Endothelial cell of umbilical vein (primary cell): ENCODE measurements around the gene CCDC73. TPM values are rescaled to one million over a fixed set of nuclear protein-coding genes. Genes with fewer than 3 reads are reported as not detected.

ENCODE experiments used
- BruUV-seq: library from RNA; stranded (reverse); fragments of 400-500 nt; replicated peaks from 2 replicates; lab custom pipeline; 2021; lab: Mats Ljungman, UMichigan
- CTCF ChIA-PET: fragments of 300-600, 350-600 bp; sonication (Branson Sonifier 250); formaldehyde crosslinking; loops from one replicate; lab custom pipeline; 2021; ENCODE audit warnings: antibody characterized with exemption, inconsistent platforms; lab: Charles Lee
- POLR2A ChIA-PET: fragments of 300-600, 350-600 bp; sonication (Branson Sonifier 250); formaldehyde crosslinking; loops from one replicate; lab custom pipeline; 2021; ENCODE audit warnings: antibody characterized with exemption, inconsistent platforms; lab: Charles Lee
- DNase-seq: peaks from one replicate; pipeline ENCODE4 v3.0.0-alpha.2; 2011; ENCODE audit warnings: low read depth, low spot score
- FAIRE-seq: peaks from 2 replicates; lab custom pipeline; 2011; peaks lifted over from hg19 to GRCh38; lab: Jason Lieb, UNC
- H2AFZ ChIP-seq: 2 replicates; pipeline ENCODE4 v1.6.0; 2012; ENCODE audit warnings: low read depth, low read length, control low read depth, inconsistent platforms
- H3K27ac ChIP-seq: 2 replicates; pipeline ENCODE4 v1.5.1; 2011; ENCODE audit warnings: low read depth, mild to moderate bottlenecking, control low read depth, low read length, moderate library complexity; ENCODE audit not compliant: insufficient read depth
- H3K27me3 ChIP-seq, 2 experiments: 2 replicates each; pipeline versions ENCODE4 v1.6.0 to v1.6.1; 2011; ENCODE audit warnings: low read length in 2 of 2, mixed read lengths in 1 of 2; ENCODE audit not compliant: control insufficient read depth in 2 of 2, insufficient read depth in 2 of 2
- H3K36me3 ChIP-seq, 2 experiments: 2 replicates in 1 of 2; 3 replicates in 1 of 2; pipeline ENCODE4 v1.5.1; 2011; ENCODE audit warnings: low read length in 2 of 2, mild to moderate bottlenecking in 1 of 2, moderate library complexity in 1 of 2; ENCODE audit not compliant: control insufficient read depth in 2 of 2, insufficient read depth in 2 of 2; ENCODE audit errors: extremely low read depth in 1 of 2
- H3K4me1 ChIP-seq: 3 replicates; pipeline ENCODE4 v1.5.1; 2011; ENCODE audit warnings: mild to moderate bottlenecking, low read length; ENCODE audit not compliant: control insufficient read depth, insufficient read depth; ENCODE audit errors: extremely low read depth
- H3K4me2 ChIP-seq: 2 replicates; pipeline ENCODE4 v1.6.1; 2011; ENCODE audit warnings: low read length, control low read depth, mixed read lengths; ENCODE audit not compliant: insufficient read depth
- H3K4me3 ChIP-seq, 3 experiments: fragments of 200-600 bp in 1 of 3; sonication (generic), shearing (Covaris generic) in 1 of 3; replicated peaks in 1 of 3; 2 replicates each; pipeline ENCODE4 v1.5.1; 2011 to 2016; ENCODE audit warnings: control low read depth in 3 of 3, low read length in 3 of 3, mild to moderate bottlenecking in 2 of 3, inconsistent platforms in 1 of 3, low read depth in 1 of 3, moderate library complexity in 1 of 3; ENCODE audit not compliant: insufficient read depth in 1 of 3
- H3K79me2 ChIP-seq: 2 replicates; pipeline ENCODE4 v1.6.0; 2012; ENCODE audit warnings: low read length, inconsistent platforms; ENCODE audit not compliant: control insufficient read depth, insufficient read depth
- H3K9ac ChIP-seq: replicated peaks from 2 replicates; pipeline ENCODE3; 2011; ENCODE audit warnings: low read length, control low read depth; ENCODE audit not compliant: insufficient read depth; ENCODE audit errors: extremely low read depth
- H3K9me1 ChIP-seq: replicated peaks from 3 replicates; pipeline ENCODE4 v1.6.0; 2011; ENCODE audit warnings: mild to moderate bottlenecking, low read length; ENCODE audit not compliant: control insufficient read depth, insufficient read depth; ENCODE audit errors: extremely low read depth
- H3K9me3 ChIP-seq: replicated peaks from 2 replicates; pipeline ENCODE4 v1.5.1; 2012; ENCODE audit warnings: low read length, inconsistent platforms; ENCODE audit not compliant: control insufficient read depth, insufficient read depth
- H4K20me1 ChIP-seq: replicated peaks from 2 replicates; pipeline ENCODE3; 2011; ENCODE audit warnings: mild to moderate bottlenecking, low read length; ENCODE audit not compliant: control insufficient read depth, insufficient read depth; ENCODE audit errors: extremely low read depth
- EZH2 ChIP-seq: IDR thresholded peaks from 2 replicates; pipeline ENCODE4 v1.6.1; 2012; ENCODE audit warnings: borderline replicate concordance, low read depth, mild to moderate bottlenecking, moderate library complexity, low read length, inconsistent platforms; ENCODE audit not compliant: severe bottlenecking
- FOS ChIP-seq: IDR thresholded peaks from 2 replicates; pipeline ENCODE4 v1.6.1; 2011; ENCODE audit warnings: mild to moderate bottlenecking, low read length, moderate library complexity, borderline replicate concordance; ENCODE audit not compliant: insufficient read depth
- GATA2 ChIP-seq: IDR thresholded peaks from 2 replicates; pipeline ENCODE4 v1.7.0; 2011; ENCODE audit warnings: low read depth, mild to moderate bottlenecking, moderate library complexity, mixed read lengths, low read length; ENCODE audit not compliant: insufficient read length, insufficient read depth
- JUN ChIP-seq: IDR thresholded peaks from 2 replicates; pipeline ENCODE4 v1.6.1; 2011; ENCODE audit warnings: borderline replicate concordance, low read depth; ENCODE audit not compliant: insufficient read length, insufficient read depth
- MYC ChIP-seq: IDR thresholded peaks from one replicate; pipeline ENCODE4 v1.6.1; 2011; ENCODE audit warnings: mild to moderate bottlenecking, low read depth, low read length
- POLR2A ChIP-seq: IDR thresholded peaks from 2 replicates; pipeline ENCODE4 v1.6.1; 2012; ENCODE audit warnings: low read depth, mild to moderate bottlenecking, control low read depth, low read length
- POLR2AphosphoS5 ChIP-seq: IDR thresholded peaks from 2 replicates; pipeline ENCODE4 v1.6.1; 2012; ENCODE audit warnings: low read depth, mild to moderate bottlenecking, control low read depth, low read length, moderate library complexity; ENCODE audit not compliant: insufficient read depth
- dilution Hi-C: fragments of 300-500 bp; cut with MboI; formaldehyde crosslinking; loops from one replicate; pipeline ENCODE4 v1.15.0; 2019; ENCODE audit warnings: low sequenced_read_pairs; ENCODE audit not compliant: extremely low pct_ligation_motif_present
- intact Hi-C: fragments of 100-400 bp; cut with micrococcal nuclease; formaldehyde crosslinking; loops from one replicate; pipeline ENCODE4 v1.10.0; 2022
- polyA plus RNA-seq, 4 experiments: library from polyadenylated mRNA; depleted of rRNA in 3 of 4; stranded (reverse) in 3 of 4; unstranded in 1 of 4; fragments of >200 nt; gene quantifications; 2 replicates each; pipeline versions ENCODE4 v1.2.1 to v1.2.3, GENCODE V29; 2011 to 2012; ENCODE audit warnings: missing spikeins in 1 of 4
- total RNA-seq: library from RNA; stranded (reverse); gene quantifications from 2 replicates; pipeline ENCODE4 v1.2.3, GENCODE V29; 2021
- TF ChIP-seq, protein P1 (sequence below): IDR thresholded peaks from 2 replicates; pipeline ENCODE4 v1.6.1; 2011; ENCODE audit not compliant: insufficient read depth, insufficient read length
- TF ChIP-seq, protein P2 (sequence below), 2 donors: IDR thresholded peaks; 1 replicate in 1 of 2; 2 replicates in 1 of 2; pipeline ENCODE4 v1.5.1; 2011; ENCODE audit warnings: low read length in 2 of 2, mild to moderate bottlenecking in 2 of 2, moderate library complexity in 2 of 2, control low read depth in 1 of 2, inconsistent platforms in 1 of 2, low read depth in 1 of 2; ENCODE audit not compliant: insufficient read depth in 1 of 2; ENCODE audit errors: extremely low read depth in 1 of 2

The CCDC73 gene
- total and polyA plus RNA-seq, 2 donors (not counting 3 experiments of a cell fraction or from before 2014, with no cell fraction given): not detected

DNA sequence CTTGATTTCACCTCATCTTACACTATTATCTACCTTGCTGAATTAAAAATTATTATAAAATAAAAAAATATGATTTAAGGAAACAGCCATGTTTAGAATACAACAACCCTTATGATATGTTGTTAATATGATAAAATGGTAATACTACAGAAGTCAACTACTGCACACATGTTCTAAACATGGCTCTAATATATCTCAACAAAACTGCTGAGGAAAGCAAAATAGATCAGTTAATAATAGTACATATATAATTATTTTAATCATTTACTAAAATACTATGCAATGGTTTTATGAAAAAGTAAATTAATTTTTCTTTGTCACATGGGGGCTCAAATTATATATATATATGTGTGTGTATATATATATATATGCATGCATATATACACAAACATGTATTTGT lies 153.1 kb downstream of the CCDC73 start:
- H3K4me1 ChIP-seq: no peaks in the 10 kb centered on the region
- no peaks in the 10 kb centered on the region for H3K36me3 ChIP-seq
- TF ChIP-seq JUN: no peak
- TF ChIP-seq, protein P1, sequence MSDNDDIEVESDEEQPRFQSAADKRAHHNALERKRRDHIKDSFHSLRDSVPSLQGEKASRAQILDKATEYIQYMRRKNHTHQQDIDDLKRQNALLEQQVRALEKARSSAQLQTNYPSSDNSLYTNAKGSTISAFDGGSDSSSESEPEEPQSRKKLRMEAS: no peak
- no peak for TF ChIP-seq GATA2
- TF ChIP-seq EZH2: no peak
- no peak for TF ChIP-seq POLR2AphosphoS5
- TF ChIP-seq, protein P2, sequence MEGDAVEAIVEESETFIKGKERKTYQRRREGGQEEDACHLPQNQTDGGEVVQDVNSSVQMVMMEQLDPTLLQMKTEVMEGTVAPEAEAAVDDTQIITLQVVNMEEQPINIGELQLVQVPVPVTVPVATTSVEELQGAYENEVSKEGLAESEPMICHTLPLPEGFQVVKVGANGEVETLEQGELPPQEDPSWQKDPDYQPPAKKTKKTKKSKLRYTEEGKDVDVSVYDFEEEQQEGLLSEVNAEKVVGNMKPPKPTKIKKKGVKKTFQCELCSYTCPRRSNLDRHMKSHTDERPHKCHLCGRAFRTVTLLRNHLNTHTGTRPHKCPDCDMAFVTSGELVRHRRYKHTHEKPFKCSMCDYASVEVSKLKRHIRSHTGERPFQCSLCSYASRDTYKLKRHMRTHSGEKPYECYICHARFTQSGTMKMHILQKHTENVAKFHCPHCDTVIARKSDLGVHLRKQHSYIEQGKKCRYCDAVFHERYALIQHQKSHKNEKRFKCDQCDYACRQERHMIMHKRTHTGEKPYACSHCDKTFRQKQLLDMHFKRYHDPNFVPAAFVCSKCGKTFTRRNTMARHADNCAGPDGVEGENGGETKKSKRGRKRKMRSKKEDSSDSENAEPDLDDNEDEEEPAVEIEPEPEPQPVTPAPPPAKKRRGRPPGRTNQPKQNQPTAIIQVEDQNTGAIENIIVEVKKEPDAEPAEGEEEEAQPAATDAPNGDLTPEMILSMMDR (IDR thresholded peaks at IDR 0.05; ENCODE audit: extremely low read depth in 1 of 2, insufficient read depth in 1 of 2, low read depth in 1 of 2, low read length in 2 of 2): no peak
- no peak for TF ChIP-seq POLR2A
- no peak for TF ChIP-seq FOS
- no peak for TF ChIP-seq MYC
- DNase-seq (no peak), FAIRE-seq (no peak)
- POLR2A ChIA-PET: no interaction called here
- BruUV-seq: no TSS peak
- no peaks in the 10 kb centered on the region for H3K79me2 ChIP-seq
- no peaks in the 10 kb centered on the region for H3K9me3 ChIP-seq
- no peak overlapping the region for H3K9ac ChIP-seq
- intact Hi-C loops: no loop called here
- no peaks in the 10 kb centered on the region for H3K9me1 ChIP-seq
- dilution Hi-C loops: no loop called here
- H4K20me1 ChIP-seq: no peaks in the 10 kb centered on the region
- no peaks in the 10 kb centered on the region for H3K27me3 ChIP-seq
- no peak overlapping the region for H2AFZ ChIP-seq
- no peak overlapping the region for H3K4me3 ChIP-seq
- H3K27ac ChIP-seq: no peak overlapping the region
- no peak overlapping the region for H3K4me2 ChIP-seq
- CTCF ChIA-PET: interaction anchor here (1.2 kb wide), 1 partner anchor 8 kb away, joined by 3 read pairs; no protein-coding TSS in a partner anchor
